Activated naive CD4-positive, alpha-beta T cell treated with Interleukin-2 at 50 U/mL for 16 hours (primary cell): ENCODE measurements around the gene PPP1R9B.

ENCODE experiments used
- DNase-seq: peaks from one replicate; pipeline ENCODE4 v3.0.0-alpha.2; 2020

PPP1R9B gene

GRCh38 chr17:50122945-50123344 is 27.5 kb downstream of the PPP1R9B start:
- DNase-seq = no peak

- DNase-seq = no peak
Measured at GRCh38 chr17:50120475-50121253, 29.8 kb downstream of the PPP1R9B start.

GRCh38 chr17:50118828-50119218 is 31.7 kb downstream of the PPP1R9B start:
- DNase-seq = no peak

- no peak for DNase-seq
Measured at GRCh38 chr17:50118076-50118827, 32.2 kb downstream of the PPP1R9B start.

- peak; percentile 71 for DNase-seq
Measured at GRCh38 chr17:50117202-50118051, 33.0 kb downstream of the PPP1R9B start.

- no peak for DNase-seq
Measured at GRCh38 chr17:50115756-50116155, 34.7 kb downstream of the PPP1R9B start.

GRCh38 chr17:50114849-50115357 is 35.6 kb downstream of the PPP1R9B start:
- DNase-seq = peak; percentile 17

GRCh38 chr17:50114401-50114800 is 36.1 kb downstream of the PPP1R9B start:
- no peak for DNase-seq

GRCh38 chr17:50113624-50114320 is 36.7 kb downstream of the PPP1R9B start:
- no peak for DNase-seq

- DNase-seq = no peak
Measured at GRCh38 chr17:50112694-50113093, 37.8 kb downstream of the PPP1R9B start.

- DNase-seq = no peak
Measured at GRCh38 chr17:50111673-50112655, 38.5 kb downstream of the PPP1R9B start.

- DNase-seq = no peak
Measured at GRCh38 chr17:50110591-50111349, 39.7 kb downstream of the PPP1R9B start.

GRCh38 chr17:50109785-50110184 is 40.7 kb downstream of the PPP1R9B start:
- no peak for DNase-seq

- no peak for DNase-seq
Measured at GRCh38 chr17:50109207-50109606, 41.3 kb downstream of the PPP1R9B start.

- DNase-seq = no peak
Measured at GRCh38 chr17:50108556-50108955, 41.9 kb downstream of the PPP1R9B start.

GRCh38 chr17:50107790-50108414 is 42.6 kb downstream of the PPP1R9B start:
- no peak for DNase-seq

- no peak for DNase-seq
Measured at GRCh38 chr17:50106393-50107131, 43.9 kb downstream of the PPP1R9B start.

GRCh38 chr17:50105811-50106210 is 44.7 kb downstream of the PPP1R9B start:
- DNase-seq = no peak

GRCh38 chr17:50103941-50104340 is 46.5 kb downstream of the PPP1R9B start:
- no peak for DNase-seq
